HepG2 (cell line): Measurements from ENCODE around the gene CFH. TPM values are rescaled to one million over a fixed set of nuclear protein-coding genes. Genes with fewer than 3 reads are reported as not detected.

Source experiments
- ATAC-seq: fragments of 200-7000 bp; cut with Tn5 transposase; 3 replicates; pipeline ENCODE4 v1.9.1; 2020; ENCODE audit warnings: mild to moderate bottlenecking, moderate library complexity
- BruUV-seq: library from RNA; stranded (reverse); fragments of 400-500 nt; replicated peaks from 2 replicates; lab custom pipeline; 2021; lab: Mats Ljungman, UMichigan
- CTCF ChIA-PET: fragments of 300-600 bp; formaldehyde crosslinking; extraction: SDS; loops from one replicate; lab custom pipeline; 2021; ENCODE audit warnings: low total read pairs, inconsistent platforms, low intra/inter-chr PET ratio; lab: Yijun Ruan, JAX
- POLR2A ChIA-PET: fragments of 350-600 bp; sonication (Branson Sonifier 250); formaldehyde crosslinking; loops from one replicate; lab custom pipeline; 2020; ENCODE audit warnings: antibody characterized with exemption, inconsistent platforms; lab: Yijun Ruan, JAX
- DNase-seq: peaks from one replicate; pipeline ENCODE4 v3.0.0-alpha.2; 2015; ENCODE audit warnings: low spot score
- FAIRE-seq: peaks from 3 replicates; lab custom pipeline; 2011; peaks lifted over from hg19 to GRCh38; lab: Jason Lieb, UNC
- H2AFZ ChIP-seq: one replicate; pipeline ENCODE4 v1.6.1; 2011; ENCODE audit warnings: low read length, inconsistent platforms
- H3K27ac ChIP-seq: fragments of 300-600 bp; 3 replicates; pipeline ENCODE4 v1.8.0; 2011; ENCODE audit warnings: mixed run types, mild to moderate bottlenecking, mixed read lengths, low read length, inconsistent platforms; ENCODE audit not compliant: insufficient read depth; ENCODE audit errors: extremely low read length
- H3K27me3 ChIP-seq, 2 experiments: fragments of 200-600 bp in 1 of 2; 2 replicates in 1 of 2; 3 replicates in 1 of 2; pipeline versions ENCODE4 v1.6.0 to v1.8.0; 2011; ENCODE audit warnings: low read length in 2 of 2, mild to moderate bottlenecking in 2 of 2, moderate library complexity in 2 of 2, inconsistent platforms in 1 of 2; ENCODE audit not compliant: insufficient read depth in 2 of 2, control insufficient read depth in 1 of 2
- H3K36me3 ChIP-seq, 2 experiments: fragments of 200-600 bp in 1 of 2; replicated peaks in 1 of 2; 2 replicates in 1 of 2; 3 replicates in 1 of 2; pipeline versions ENCODE4 v1.5.1 to v1.8.0; 2011; ENCODE audit warnings: low read length in 2 of 2, inconsistent platforms in 1 of 2; ENCODE audit not compliant: insufficient read depth in 2 of 2, control insufficient read depth in 1 of 2
- H3K4me1 ChIP-seq: 2 replicates; pipeline ENCODE4 v1.5.1; 2012; ENCODE audit warnings: low read length, inconsistent platforms; ENCODE audit not compliant: insufficient read depth
- H3K4me2 ChIP-seq: 2 replicates; pipeline ENCODE4 v1.6.0; 2011; ENCODE audit warnings: low read depth, low read length, inconsistent platforms
- H3K4me3 ChIP-seq, 3 experiments: fragments of 200-600 bp in 1 of 3; sonication (generic), shearing (Covaris generic) in 1 of 3; replicated peaks in 1 of 3; 2 replicates each; pipeline ENCODE4 v1.5.1; 2011 to 2016; ENCODE audit warnings: low read length in 3 of 3, inconsistent platforms in 2 of 3, low read depth in 2 of 3, mild to moderate bottlenecking in 2 of 3, control low read depth in 1 of 3, mixed read lengths in 1 of 3; ENCODE audit not compliant: insufficient read depth in 1 of 3
- H3K79me2 ChIP-seq: one replicate; pipeline ENCODE4 v1.6.1; 2011; ENCODE audit warnings: low read length, inconsistent platforms; ENCODE audit not compliant: insufficient read depth
- H3K9ac ChIP-seq: 2 replicates; pipeline ENCODE4 v1.6.0; 2011; ENCODE audit warnings: mild to moderate bottlenecking, low read depth, low read length, inconsistent platforms; ENCODE audit not compliant: insufficient read depth
- H3K9me3 ChIP-seq: 2 replicates; pipeline ENCODE4 v1.5.1; 2012; ENCODE audit warnings: mild to moderate bottlenecking, low read length
- H4K20me1 ChIP-seq: 2 replicates; pipeline ENCODE4 v1.6.0; 2011; ENCODE audit warnings: inconsistent platforms, mild to moderate bottlenecking, low read length, moderate library complexity; ENCODE audit not compliant: insufficient read depth
- HMG20B ChIP-seq: conservative IDR thresholded peaks from 2 replicates; pipeline ENCODE4 v1.6.1; 2016; ENCODE audit warnings: missing genetic modification reagents, missing compliant biosample characterization
- KMT2B ChIP-seq: IDR thresholded peaks from 2 replicates; pipeline ENCODE4 v1.6.1; 2016; ENCODE audit warnings: missing genetic modification reagents, missing compliant biosample characterization
- MAFF ChIP-seq: IDR thresholded peaks from 2 replicates; pipeline ENCODE4 v1.6.1; 2011; ENCODE audit warnings: low read depth, low read length, improper control_type of control experiment
- MIXL1 ChIP-seq: IDR thresholded peaks from 2 replicates; pipeline ENCODE4 v1.6.1; 2016
- NRL ChIP-seq: sonication (generic); formaldehyde crosslinking; IDR thresholded peaks from 2 replicates; pipeline ENCODE4 v1.5.0; 2020; ENCODE audit warnings: missing genetic modification reagents, mild to moderate bottlenecking, moderate library complexity, borderline replicate concordance
- POLR2A ChIP-seq, 2 experiments: IDR thresholded peaks; 2 replicates each; pipeline ENCODE4 v1.6.1; 2011; ENCODE audit warnings: low read depth in 2 of 2, low read length in 2 of 2, mild to moderate bottlenecking in 1 of 2, moderate library complexity in 1 of 2; ENCODE audit not compliant: insufficient read depth in 1 of 2
- ZNF557 ChIP-seq: sonication (generic); formaldehyde crosslinking; IDR thresholded peaks from 2 replicates; pipeline ENCODE4 v1.4.0; 2020; ENCODE audit warnings: missing genetic modification reagents
- WGBS: methylation state at CpG from one replicate; pipeline ENCODE4 v1.1.6; 2017; ENCODE audit warnings: low lambda C conversion rate; 5-methylcytosine and 5-hydroxymethylcytosine counted together
- in situ Hi-C: cut with HindIII; loops from 2 replicates; pipeline ENCODE4 v1.10.0; 2017; ENCODE audit warnings: low pct_unique_long_range_greater_than_20kb; ENCODE audit not compliant: extremely low pct_ligation_motif_present
- intact Hi-C: fragments of 100-400 bp; cut with micrococcal nuclease; formaldehyde crosslinking; loops from one replicate; pipeline ENCODE4 v1.10.0; 2022; ENCODE audit not compliant: unreplicated experiment
- polyA plus RNA-seq, 8 experiments: library from polyadenylated mRNA; depleted of rRNA in 3 of 8; stranded (reverse) in 7 of 8; unstranded in 1 of 8; fragments of >200 nt; fragmentation: Illumina TruSeq in 4 of 8; extraction: Trizol in 4 of 8; gene quantifications; 2 replicates each; pipeline versions ENCODE4 v1.2.1 to v1.2.3, GENCODE V29; 2011 to 2016; ENCODE audit warnings: low read depth in 4 of 8, missing spikeins in 1 of 8, mixed read lengths in 1 of 8; ENCODE audit not compliant: insufficient read depth in 1 of 8
- total RNA-seq, 5 experiments: library from RNA; depleted of rRNA; stranded (reverse); fragments of >200 nt; fragmentation: Illumina TruSeq; extraction: Trizol; gene quantifications; 2 replicates each; pipeline ENCODE4 v1.2.3, GENCODE V29; 2016; ENCODE audit warnings: low read depth in 1 of 5
- TF ChIP-seq, protein P1 (sequence below): sonication (generic); formaldehyde crosslinking; IDR thresholded peaks from 2 replicates; pipeline ENCODE4 v1.4.0; 2020; ENCODE audit warnings: missing genetic modification reagents, borderline replicate concordance
- TF ChIP-seq, protein P2 (sequence below): sonication (generic); formaldehyde crosslinking; IDR thresholded peaks from 2 replicates; pipeline ENCODE4 v1.4.0; 2020; ENCODE audit warnings: missing genetic modification reagents; ENCODE audit errors: not compliant biosample characterization
- TF ChIP-seq, protein P3 (sequence below): IDR thresholded peaks from 2 replicates; pipeline ENCODE4 v1.6.1; 2016; ENCODE audit warnings: mild to moderate bottlenecking

CFH gene
- total and polyA plus RNA-seq, 2 of the 13 experiments (the other 11 are each of a cell fraction or from before 2014, with no cell fraction given), result not detected

DNA sequence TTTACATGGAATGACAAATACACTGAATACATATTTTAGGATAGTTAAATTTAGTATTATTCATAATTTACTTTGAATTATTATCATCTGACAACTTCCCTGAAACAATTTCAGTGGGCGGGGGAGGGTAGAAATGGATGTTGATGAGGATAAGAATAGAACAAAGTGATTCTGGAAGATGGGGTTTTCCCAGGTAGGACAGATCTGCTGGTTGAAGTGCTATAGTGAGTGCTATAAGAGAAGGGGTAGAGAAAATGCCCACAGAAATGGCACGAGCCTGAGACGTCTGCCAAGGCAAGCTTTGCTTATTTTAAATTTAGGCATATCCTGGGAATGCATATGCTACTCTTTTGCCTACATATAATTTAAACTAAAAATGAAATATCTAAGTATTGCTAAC lies 3.2 kb downstream of the CFH start:
- no peaks in the 10 kb centered on the region for H3K4me1 ChIP-seq
- H3K27ac ChIP-seq, result no peak overlapping the region
- TF ChIP-seq MIXL1 (CRISPR knock-in tag), result no peak
- no peak for TF ChIP-seq POLR2A (IDR thresholded peaks at IDR 0.05; ENCODE audit: insufficient read depth in 1 of 2, low read depth in 2 of 2, low read length in 2 of 2)
- TF ChIP-seq, protein P1, sequence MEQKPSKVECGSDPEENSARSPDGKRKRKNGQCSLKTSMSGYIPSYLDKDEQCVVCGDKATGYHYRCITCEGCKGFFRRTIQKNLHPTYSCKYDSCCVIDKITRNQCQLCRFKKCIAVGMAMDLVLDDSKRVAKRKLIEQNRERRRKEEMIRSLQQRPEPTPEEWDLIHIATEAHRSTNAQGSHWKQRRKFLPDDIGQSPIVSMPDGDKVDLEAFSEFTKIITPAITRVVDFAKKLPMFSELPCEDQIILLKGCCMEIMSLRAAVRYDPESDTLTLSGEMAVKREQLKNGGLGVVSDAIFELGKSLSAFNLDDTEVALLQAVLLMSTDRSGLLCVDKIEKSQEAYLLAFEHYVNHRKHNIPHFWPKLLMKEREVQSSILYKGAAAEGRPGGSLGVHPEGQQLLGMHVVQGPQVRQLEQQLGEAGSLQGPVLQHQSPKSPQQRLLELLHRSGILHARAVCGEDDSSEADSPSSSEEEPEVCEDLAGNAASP (CRISPR knock-in tag), result no peak
- TF ChIP-seq, protein P2, sequence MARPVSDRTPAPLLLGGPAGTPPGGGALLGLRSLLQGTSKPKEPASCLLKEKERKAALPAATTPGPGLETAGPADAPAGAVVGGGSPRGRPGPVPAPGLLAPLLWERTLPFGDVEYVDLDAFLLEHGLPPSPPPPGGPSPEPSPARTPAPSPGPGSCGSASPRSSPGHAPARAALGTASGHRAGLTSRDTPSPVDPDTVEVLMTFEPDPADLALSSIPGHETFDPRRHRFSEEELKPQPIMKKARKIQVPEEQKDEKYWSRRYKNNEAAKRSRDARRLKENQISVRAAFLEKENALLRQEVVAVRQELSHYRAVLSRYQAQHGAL (CRISPR knock-in tag), result no peak
- no peak for TF ChIP-seq NRL
- no peak for TF ChIP-seq HMG20B (CRISPR knock-in tag)
- TF ChIP-seq, protein P3, sequence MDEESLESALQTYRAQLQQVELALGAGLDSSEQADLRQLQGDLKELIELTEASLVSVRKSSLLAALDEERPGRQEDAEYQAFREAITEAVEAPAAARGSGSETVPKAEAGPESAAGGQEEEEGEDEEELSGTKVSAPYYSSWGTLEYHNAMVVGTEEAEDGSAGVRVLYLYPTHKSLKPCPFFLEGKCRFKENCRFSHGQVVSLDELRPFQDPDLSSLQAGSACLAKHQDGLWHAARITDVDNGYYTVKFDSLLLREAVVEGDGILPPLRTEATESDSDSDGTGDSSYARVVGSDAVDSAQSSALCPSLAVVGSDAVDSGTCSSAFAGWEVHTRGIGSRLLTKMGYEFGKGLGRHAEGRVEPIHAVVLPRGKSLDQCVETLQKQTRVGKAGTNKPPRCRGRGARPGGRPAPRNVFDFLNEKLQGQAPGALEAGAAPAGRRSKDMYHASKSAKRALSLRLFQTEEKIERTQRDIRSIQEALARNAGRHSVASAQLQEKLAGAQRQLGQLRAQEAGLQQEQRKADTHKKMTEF (CRISPR knock-in tag), result no peak
- TF ChIP-seq MAFF, result no peak
- no peak for TF ChIP-seq ZNF557 (CRISPR knock-in tag)
- TF ChIP-seq KMT2B, result no peak
- no peaks in the 10 kb centered on the region for H3K79me2 ChIP-seq
- FAIRE-seq (no peak), DNase-seq (no peak), ATAC-seq (no peak)
- H4K20me1 ChIP-seq, result no peaks in the 10 kb centered on the region
- ChIA-PET CTCF (no interaction called here), POLR2A (no interaction called here)
- 29% methylated on average over 3 of the region's 3 CpGs for WGBS
- no peaks in the 10 kb centered on the region for H3K27me3 ChIP-seq
- H3K9me3 ChIP-seq, result no peaks in the 10 kb centered on the region
- H3K4me3 ChIP-seq, result no peak overlapping the region
- H3K9ac ChIP-seq, result no peak overlapping the region
- in situ Hi-C loops, result loop anchor here (10.0 kb wide), 1 partner anchor 310 kb away; no protein-coding TSS in a partner anchor
- H2AFZ ChIP-seq, result no peak overlapping the region
- BruUV-seq, result no TSS peak
- no peak overlapping the region for H3K4me2 ChIP-seq
- H3K36me3 ChIP-seq, result no peaks in the 10 kb centered on the region
- intact Hi-C loops, result no loop called here
